Occipital lobe (tissue), 2 donors: ENCODE measurements around the gene TBC1D22A. TPM values are rescaled to one million over a fixed set of nuclear protein-coding genes. Genes with fewer than 3 reads are reported as not detected.

Source experiments
- DNase-seq: peaks from one replicate; lab custom pipeline; 2025; lab: John Stamatoyannopoulos, UW
- total RNA-seq: library from RNA; depleted of rRNA; stranded (reverse); fragments of >200 nt; gene quantifications from one replicate; pipeline ENCODE4 v1.2.3, GENCODE V29; 2014

TBC1D22A gene
- total RNA-seq, 1 donor from 2014 or later, result 4.5 TPM

GRCh38 chr22:46906326-46907045, 144.0 kb downstream of the TBC1D22A start:
- no peak for DNase-seq

GRCh38 chr22:46907241-46908215, 145.1 kb downstream of the TBC1D22A start:
- no peak for DNase-seq

GRCh38 chr22:46908641-46909107, 146.2 kb downstream of the TBC1D22A start:
- no peak for DNase-seq

GRCh38 chr22:46909237-46910030, 147.0 kb downstream of the TBC1D22A start:
- no peak for DNase-seq

GRCh38 chr22:46910624-46911023, 148.2 kb downstream of the TBC1D22A start:
- no peak for DNase-seq

- DNase-seq, result no peak
These were observed 148.9 kb downstream of the TBC1D22A start for GRCh38 chr22:46911346-46911745.

- DNase-seq, result no peak
These were observed 150.9 kb downstream of the TBC1D22A start for GRCh38 chr22:46913351-46913750.

- DNase-seq, result no peak
These were observed 152.0 kb downstream of the TBC1D22A start for GRCh38 chr22:46914481-46914880.

GRCh38 chr22:46914916-46915894, 152.8 kb downstream of the TBC1D22A start:
- no peak for DNase-seq

- DNase-seq, result no peak
These were observed 153.7 kb downstream of the TBC1D22A start for GRCh38 chr22:46915950-46916730.

GRCh38 chr22:46916886-46917770, 154.7 kb downstream of the TBC1D22A start:
- no peak for DNase-seq

GRCh38 chr22:46917771-46918101, 155.3 kb downstream of the TBC1D22A start:
- DNase-seq, result no peak

- no peak for DNase-seq
These were observed 155.7 kb downstream of the TBC1D22A start for GRCh38 chr22:46918197-46918596.

- DNase-seq, result no peak
These were observed 159.6 kb downstream of the TBC1D22A start for GRCh38 chr22:46922037-46922436.

GRCh38 chr22:46923394-46923793, 160.9 kb downstream of the TBC1D22A start:
- DNase-seq, result no peak

- DNase-seq, result no peak
These were observed 163.4 kb downstream of the TBC1D22A start for GRCh38 chr22:46925818-46926217.

GRCh38 chr22:46929046-46929709, 166.7 kb downstream of the TBC1D22A start:
- no peak for DNase-seq

GRCh38 chr22:46929710-46930204, 167.3 kb downstream of the TBC1D22A start:
- no peak for DNase-seq
